ENCODE measurements around the gene WDR47.

WDR47 gene

DNA sequence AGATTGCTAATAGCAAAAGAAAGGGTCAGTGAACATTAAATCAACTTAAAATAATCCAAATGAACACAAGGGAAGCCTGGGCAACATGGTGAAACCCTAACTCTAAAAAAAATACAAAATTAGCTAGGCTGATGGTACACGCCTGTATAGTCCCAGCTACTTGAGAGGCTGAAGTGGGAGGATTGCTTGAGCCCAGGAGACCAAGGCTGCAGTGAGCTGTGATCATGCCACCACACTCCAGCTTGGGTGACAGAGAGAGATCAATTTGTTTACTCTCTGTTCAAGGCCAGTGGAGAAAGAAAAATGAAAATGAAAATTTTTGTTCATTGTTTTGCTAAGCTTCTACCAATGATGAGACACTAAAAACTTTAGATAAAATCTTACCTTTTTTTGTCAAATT, 24.8 kb downstream of the WDR47 start:
- TF ChIP-seq, protein P1, sequence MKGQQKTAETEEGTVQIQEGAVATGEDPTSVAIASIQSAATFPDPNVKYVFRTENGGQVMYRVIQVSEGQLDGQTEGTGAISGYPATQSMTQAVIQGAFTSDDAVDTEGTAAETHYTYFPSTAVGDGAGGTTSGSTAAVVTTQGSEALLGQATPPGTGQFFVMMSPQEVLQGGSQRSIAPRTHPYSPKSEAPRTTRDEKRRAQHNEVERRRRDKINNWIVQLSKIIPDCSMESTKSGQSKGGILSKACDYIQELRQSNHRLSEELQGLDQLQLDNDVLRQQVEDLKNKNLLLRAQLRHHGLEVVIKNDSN (IDR thresholded peaks at IDR 0.05): no peak
- TF ChIP-seq CREB1 (IDR thresholded peaks at IDR 0.05; ENCODE audit: low read depth) (no peak), MAX (IDR thresholded peaks at IDR 0.05) (no peak), EP300 (IDR thresholded peaks at IDR 0.05; ENCODE audit: borderline replicate concordance) (no peak), TCF12 (IDR thresholded peaks at IDR 0.05; ENCODE audit: low read depth) (no peak), TEAD4 (IDR thresholded peaks at IDR 0.05) (no peak), YY1 (IDR thresholded peaks at IDR 0.05; ENCODE audit: low read depth) (no peak), NFIC (IDR thresholded peaks at IDR 0.05) (no peak), TAF1 (IDR thresholded peaks at IDR 0.05; ENCODE audit: low read depth) (no peak), CEBPB (IDR thresholded peaks at IDR 0.05) (no peak), ZBTB7A (IDR thresholded peaks at IDR 0.05; ENCODE audit: low read depth) (no peak), FOXM1 (IDR thresholded peaks at IDR 0.05; ENCODE audit: borderline replicate concordance, low read depth) (no peak), EGR1 (IDR thresholded peaks at IDR 0.05) (no peak), RAD21 (IDR thresholded peaks at IDR 0.05; ENCODE audit: low read depth) (no peak)
- TF ChIP-seq, protein P2, sequence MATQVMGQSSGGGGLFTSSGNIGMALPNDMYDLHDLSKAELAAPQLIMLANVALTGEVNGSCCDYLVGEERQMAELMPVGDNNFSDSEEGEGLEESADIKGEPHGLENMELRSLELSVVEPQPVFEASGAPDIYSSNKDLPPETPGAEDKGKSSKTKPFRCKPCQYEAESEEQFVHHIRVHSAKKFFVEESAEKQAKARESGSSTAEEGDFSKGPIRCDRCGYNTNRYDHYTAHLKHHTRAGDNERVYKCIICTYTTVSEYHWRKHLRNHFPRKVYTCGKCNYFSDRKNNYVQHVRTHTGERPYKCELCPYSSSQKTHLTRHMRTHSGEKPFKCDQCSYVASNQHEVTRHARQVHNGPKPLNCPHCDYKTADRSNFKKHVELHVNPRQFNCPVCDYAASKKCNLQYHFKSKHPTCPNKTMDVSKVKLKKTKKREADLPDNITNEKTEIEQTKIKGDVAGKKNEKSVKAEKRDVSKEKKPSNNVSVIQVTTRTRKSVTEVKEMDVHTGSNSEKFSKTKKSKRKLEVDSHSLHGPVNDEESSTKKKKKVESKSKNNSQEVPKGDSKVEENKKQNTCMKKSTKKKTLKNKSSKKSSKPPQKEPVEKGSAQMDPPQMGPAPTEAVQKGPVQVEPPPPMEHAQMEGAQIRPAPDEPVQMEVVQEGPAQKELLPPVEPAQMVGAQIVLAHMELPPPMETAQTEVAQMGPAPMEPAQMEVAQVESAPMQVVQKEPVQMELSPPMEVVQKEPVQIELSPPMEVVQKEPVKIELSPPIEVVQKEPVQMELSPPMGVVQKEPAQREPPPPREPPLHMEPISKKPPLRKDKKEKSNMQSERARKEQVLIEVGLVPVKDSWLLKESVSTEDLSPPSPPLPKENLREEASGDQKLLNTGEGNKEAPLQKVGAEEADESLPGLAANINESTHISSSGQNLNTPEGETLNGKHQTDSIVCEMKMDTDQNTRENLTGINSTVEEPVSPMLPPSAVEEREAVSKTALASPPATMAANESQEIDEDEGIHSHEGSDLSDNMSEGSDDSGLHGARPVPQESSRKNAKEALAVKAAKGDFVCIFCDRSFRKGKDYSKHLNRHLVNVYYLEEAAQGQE (IDR thresholded peaks at IDR 0.05; ENCODE audit: low read depth): no peak

DNA sequence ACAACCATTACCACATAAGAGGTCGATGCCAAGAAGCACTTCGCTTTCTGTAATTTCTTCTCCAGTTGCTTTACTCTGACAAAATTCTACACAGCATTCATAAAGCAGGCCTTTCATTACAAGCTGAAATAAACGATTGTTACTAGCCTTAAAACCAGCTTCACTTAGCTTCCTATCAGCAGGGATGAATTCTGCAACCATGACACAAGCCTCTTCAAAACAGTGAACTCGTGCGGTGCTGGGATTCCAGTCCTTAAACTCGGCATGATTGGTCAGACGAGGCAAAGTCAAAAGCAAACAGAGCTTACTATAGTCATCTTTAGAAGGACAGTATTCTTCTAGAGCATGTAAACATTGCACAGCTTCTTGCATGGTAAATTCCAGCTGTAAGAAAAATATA, 30.6 kb downstream of the WDR47 start:
- TF ChIP-seq TCF12 (IDR thresholded peaks at IDR 0.05; ENCODE audit: low read depth): no peak
- TF ChIP-seq CREB1 (IDR thresholded peaks at IDR 0.05; ENCODE audit: low read depth): no peak
- no peak for TF ChIP-seq NFIC (IDR thresholded peaks at IDR 0.05)
- TF ChIP-seq, protein P1 (IDR thresholded peaks at IDR 0.05): no peak
- no peak for TF ChIP-seq YY1 (IDR thresholded peaks at IDR 0.05; ENCODE audit: low read depth)

GRCh38 chr1:108983114-108983513, 58.8 kb downstream of the WDR47 start:
- TF ChIP-seq TCF12 (IDR thresholded peaks at IDR 0.05; ENCODE audit: low read depth) (no peak), MAX (IDR thresholded peaks at IDR 0.05) (no peak), NFIC (IDR thresholded peaks at IDR 0.05) (no peak), CEBPB (IDR thresholded peaks at IDR 0.05) (no peak), ZBTB7A (IDR thresholded peaks at IDR 0.05; ENCODE audit: low read depth) (no peak), CREB1 (IDR thresholded peaks at IDR 0.05; ENCODE audit: low read depth) (no peak), EGR1 (IDR thresholded peaks at IDR 0.05) (no peak), FOXM1 (IDR thresholded peaks at IDR 0.05; ENCODE audit: borderline replicate concordance, low read depth) (no peak), RAD21 (IDR thresholded peaks at IDR 0.05; ENCODE audit: low read depth) (no peak), TAF1 (IDR thresholded peaks at IDR 0.05; ENCODE audit: low read depth) (no peak), TEAD4 (IDR thresholded peaks at IDR 0.05) (no peak), EP300 (IDR thresholded peaks at IDR 0.05; ENCODE audit: borderline replicate concordance) (no peak)
- TF ChIP-seq, protein P2 (IDR thresholded peaks at IDR 0.05; ENCODE audit: low read depth): no peak
- TF ChIP-seq, protein P1 (IDR thresholded peaks at IDR 0.05): no peak

DNA sequence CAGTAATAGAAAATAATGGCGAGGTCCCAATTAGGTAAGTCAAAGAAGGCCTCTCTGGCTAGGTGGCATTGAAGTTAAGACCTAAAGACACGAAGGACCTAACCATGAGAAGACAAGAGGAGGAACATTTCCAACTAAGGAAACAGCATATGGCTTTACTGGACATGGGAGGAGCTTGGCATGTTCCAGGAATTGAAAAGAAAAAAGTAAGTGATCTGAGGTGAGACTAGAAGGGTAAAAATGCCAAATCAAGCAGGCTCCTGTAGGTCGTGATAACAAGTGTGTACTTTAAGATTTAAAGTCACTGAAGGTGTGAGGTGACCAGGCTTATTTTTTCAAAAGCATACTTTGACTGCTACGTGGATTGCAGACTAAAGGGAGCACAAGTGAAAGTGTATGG, 65.2 kb downstream of the WDR47 start:
- TF ChIP-seq NFIC (IDR thresholded peaks at IDR 0.05): no peak
- no peak for TF ChIP-seq ZBTB7A (IDR thresholded peaks at IDR 0.05; ENCODE audit: low read depth)
- no peak for TF ChIP-seq TEAD4 (IDR thresholded peaks at IDR 0.05)

DNA sequence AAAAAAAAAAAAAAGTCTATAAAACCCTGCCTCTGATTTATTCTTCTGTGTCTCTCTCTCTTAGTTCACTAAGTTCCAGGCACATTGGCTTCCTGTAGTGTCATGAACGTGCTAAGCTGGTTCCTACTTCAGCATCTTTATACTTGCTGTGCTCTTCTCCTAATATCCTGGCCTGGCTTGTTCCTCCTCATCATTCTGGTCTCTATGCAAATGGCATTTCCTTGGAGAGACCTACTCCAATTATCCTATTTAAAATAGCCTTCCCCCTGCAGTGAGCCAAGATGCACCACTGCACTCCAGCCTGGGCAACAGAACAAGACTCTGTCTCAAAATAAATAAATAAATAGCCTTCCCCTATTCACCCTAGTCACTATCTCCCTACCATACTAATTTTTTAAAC, 69.0 kb downstream of the WDR47 start:
- TF ChIP-seq YY1 (IDR thresholded peaks at IDR 0.05; ENCODE audit: low read depth): no peak
- no peak for TF ChIP-seq MAX (IDR thresholded peaks at IDR 0.05)
- TF ChIP-seq NFIC (IDR thresholded peaks at IDR 0.05): no peak
- TF ChIP-seq FOXM1 (IDR thresholded peaks at IDR 0.05; ENCODE audit: borderline replicate concordance, low read depth): no peak
- TF ChIP-seq CEBPB (IDR thresholded peaks at IDR 0.05): no peak
- no peak for TF ChIP-seq EP300 (IDR thresholded peaks at IDR 0.05; ENCODE audit: borderline replicate concordance)
- TF ChIP-seq RAD21 (IDR thresholded peaks at IDR 0.05; ENCODE audit: low read depth): no peak
- no peak for TF ChIP-seq CREB1 (IDR thresholded peaks at IDR 0.05; ENCODE audit: low read depth)
- no peak for TF ChIP-seq TAF1 (IDR thresholded peaks at IDR 0.05; ENCODE audit: low read depth)
- TF ChIP-seq EGR1 (IDR thresholded peaks at IDR 0.05): no peak
- TF ChIP-seq TCF12 (IDR thresholded peaks at IDR 0.05; ENCODE audit: low read depth): no peak

DNA sequence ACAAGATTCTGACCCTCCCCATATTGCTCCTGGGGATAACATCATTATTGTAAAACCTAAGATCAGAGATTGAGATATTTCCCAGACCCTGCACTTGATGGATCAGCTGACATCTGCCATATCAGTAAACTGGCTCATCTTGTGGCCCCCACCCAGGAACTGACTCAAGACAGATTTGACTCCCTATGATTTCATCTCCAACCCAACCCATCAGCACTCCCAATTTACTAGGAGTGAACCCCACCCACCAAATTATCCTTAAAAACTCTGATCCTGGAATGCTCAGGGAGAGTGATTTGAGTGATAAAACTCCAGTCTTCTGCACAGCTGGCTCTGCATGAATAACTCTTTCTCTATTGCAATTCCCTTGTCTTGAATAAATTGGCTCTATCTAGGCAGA, 72.6 kb downstream of the WDR47 start:
- TF ChIP-seq NFIC (IDR thresholded peaks at IDR 0.05) (no peak), EGR1 (IDR thresholded peaks at IDR 0.05) (no peak), ZBTB7A (IDR thresholded peaks at IDR 0.05; ENCODE audit: low read depth) (no peak), TEAD4 (IDR thresholded peaks at IDR 0.05) (no peak), YY1 (IDR thresholded peaks at IDR 0.05; ENCODE audit: low read depth) (no peak), MAX (IDR thresholded peaks at IDR 0.05) (no peak), RAD21 (IDR thresholded peaks at IDR 0.05; ENCODE audit: low read depth) (no peak), TCF12 (IDR thresholded peaks at IDR 0.05; ENCODE audit: low read depth) (no peak), TAF1 (IDR thresholded peaks at IDR 0.05; ENCODE audit: low read depth) (no peak), EP300 (IDR thresholded peaks at IDR 0.05; ENCODE audit: borderline replicate concordance) (no peak), CREB1 (IDR thresholded peaks at IDR 0.05; ENCODE audit: low read depth) (no peak), CEBPB (IDR thresholded peaks at IDR 0.05) (no peak), FOXM1 (IDR thresholded peaks at IDR 0.05; ENCODE audit: borderline replicate concordance, low read depth) (no peak)
- TF ChIP-seq, protein P2 (IDR thresholded peaks at IDR 0.05; ENCODE audit: low read depth): no peak
- TF ChIP-seq, protein P1 (IDR thresholded peaks at IDR 0.05): no peak
